ENCODE data around the gene CASKIN2.
A peak's percentile ranks its signal among the peaks of the same experiment; 100 is the strongest.

CASKIN2 gene

DNA sequence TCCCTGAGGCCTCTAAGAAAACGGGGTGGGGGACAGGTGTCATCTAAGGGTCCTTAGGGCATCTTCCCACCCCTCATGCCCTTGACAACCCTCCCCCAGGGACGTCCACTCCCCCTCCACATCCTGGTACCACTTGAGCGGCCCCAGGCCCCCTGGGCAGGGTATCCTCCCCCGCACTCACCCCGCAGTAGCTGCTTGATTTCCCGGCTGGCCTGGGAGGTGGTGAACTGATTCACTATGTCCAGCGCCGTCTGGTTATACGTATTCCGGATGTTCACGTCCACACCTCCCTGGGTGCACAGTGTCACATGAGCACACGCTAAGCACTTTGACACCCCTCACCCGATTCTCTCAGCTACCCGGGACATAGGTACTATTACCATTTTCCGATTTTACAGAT is 9.7 kb downstream of the CASKIN2 start:
- POLR2A ChIA-PET: interaction anchor here (1.2 kb wide), 1 partner anchor 11 kb away, joined by 3 read pairs; the partner anchor contains the start of gene TSEN54

DNA sequence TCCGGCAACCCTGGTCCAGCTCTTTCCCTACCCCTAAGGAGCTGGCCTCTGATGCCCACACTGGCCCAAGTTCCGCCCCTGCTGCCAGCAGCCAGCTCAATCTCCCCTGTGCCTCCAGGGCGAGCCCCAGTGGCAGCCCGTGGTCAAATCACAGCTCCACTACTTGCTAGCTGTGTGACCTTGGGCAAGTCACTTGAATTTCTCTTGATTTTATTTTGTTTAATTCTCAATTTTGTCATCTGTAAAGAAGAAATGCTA is 10.3 kb downstream of the CASKIN2 start:
- TF ChIP-seq, protein P1, sequence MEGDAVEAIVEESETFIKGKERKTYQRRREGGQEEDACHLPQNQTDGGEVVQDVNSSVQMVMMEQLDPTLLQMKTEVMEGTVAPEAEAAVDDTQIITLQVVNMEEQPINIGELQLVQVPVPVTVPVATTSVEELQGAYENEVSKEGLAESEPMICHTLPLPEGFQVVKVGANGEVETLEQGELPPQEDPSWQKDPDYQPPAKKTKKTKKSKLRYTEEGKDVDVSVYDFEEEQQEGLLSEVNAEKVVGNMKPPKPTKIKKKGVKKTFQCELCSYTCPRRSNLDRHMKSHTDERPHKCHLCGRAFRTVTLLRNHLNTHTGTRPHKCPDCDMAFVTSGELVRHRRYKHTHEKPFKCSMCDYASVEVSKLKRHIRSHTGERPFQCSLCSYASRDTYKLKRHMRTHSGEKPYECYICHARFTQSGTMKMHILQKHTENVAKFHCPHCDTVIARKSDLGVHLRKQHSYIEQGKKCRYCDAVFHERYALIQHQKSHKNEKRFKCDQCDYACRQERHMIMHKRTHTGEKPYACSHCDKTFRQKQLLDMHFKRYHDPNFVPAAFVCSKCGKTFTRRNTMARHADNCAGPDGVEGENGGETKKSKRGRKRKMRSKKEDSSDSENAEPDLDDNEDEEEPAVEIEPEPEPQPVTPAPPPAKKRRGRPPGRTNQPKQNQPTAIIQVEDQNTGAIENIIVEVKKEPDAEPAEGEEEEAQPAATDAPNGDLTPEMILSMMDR (IDR thresholded peaks at IDR 0.05; ENCODE audit: insufficient read depth, low read length, missing control alignments): no peak
- POLR2A ChIA-PET: no interaction called here
- CTCF ChIA-PET: interaction anchor here (1.5 to 3.9 kb wide), 3 partner anchors 9 to 243 kb away, joined by 3 to 15 read pairs (median 8); no protein-coding TSS in a partner anchor
- no peak overlapping the region for H3K4me3 ChIP-seq (ENCODE audit: low read depth, low read length)
- DNase-seq (ENCODE audit: low read depth, low spot score): no peak

More for the DNA sequence above, 9.7 kb downstream of the CASKIN2 start:
- CTCF ChIA-PET: interaction anchor here (1.5 to 3.9 kb wide), 3 partner anchors 9 to 242 kb away, joined by 3 to 15 read pairs (median 8); no protein-coding TSS in a partner anchor
- no peak for DNase-seq (ENCODE audit: low read depth, low spot score)
- H3K4me3 ChIP-seq (ENCODE audit: low read depth, low read length): no peak overlapping the region
- TF ChIP-seq, protein P1 (IDR thresholded peaks at IDR 0.05; ENCODE audit: insufficient read depth, low read length, missing control alignments): no peak

- CTCF ChIA-PET: interaction anchor here (0.9 to 3.9 kb wide), 7 partner anchors 9 to 243 kb away, joined by 3 to 15 read pairs (median 3); partner anchors contain the start of gene TSEN54
- no peak for DNase-seq (ENCODE audit: low read depth, low spot score)
- H3K4me3 ChIP-seq (ENCODE audit: low read depth, low read length): no peak overlapping the region
- POLR2A ChIA-PET: no interaction called here
- TF ChIP-seq, protein P1 (IDR thresholded peaks at IDR 0.05; ENCODE audit: insufficient read depth, low read length, missing control alignments): peak; percentile 61
Observed at GRCh38 chr17:75504347-75505151, 10.8 kb downstream of the CASKIN2 start.

DNA sequence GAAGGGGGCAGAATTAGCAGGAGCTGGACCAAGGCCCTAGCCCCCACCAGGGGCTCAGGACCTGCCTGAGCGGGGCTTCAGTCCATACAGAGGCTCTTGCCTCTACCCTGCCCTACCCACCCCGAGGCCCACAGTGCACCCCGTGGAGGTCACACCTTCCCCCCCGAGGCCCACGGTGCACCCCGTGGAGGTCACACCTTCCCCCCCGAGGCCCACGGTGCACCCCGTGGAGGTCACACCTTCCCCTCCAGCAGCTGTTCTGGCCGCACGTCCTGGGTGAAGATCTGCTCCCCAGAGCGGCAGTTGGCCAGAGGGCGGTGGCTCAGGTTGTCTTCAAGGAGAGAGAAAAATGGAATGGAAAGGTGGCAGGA is 11.4 kb downstream of the CASKIN2 start:
- TF ChIP-seq, protein P1 (IDR thresholded peaks at IDR 0.05; ENCODE audit: insufficient read depth, low read length, missing control alignments): no peak
- no peak for DNase-seq (ENCODE audit: low read depth, low spot score)
- POLR2A ChIA-PET: no interaction called here
- CTCF ChIA-PET: interaction anchor here (0.9 to 3.9 kb wide), 8 partner anchors 9 to 244 kb away, joined by 3 to 15 read pairs (median 3); partner anchors contain the start of gene TSEN54
- no peak overlapping the region for H3K4me3 ChIP-seq (ENCODE audit: low read depth, low read length)

DNA sequence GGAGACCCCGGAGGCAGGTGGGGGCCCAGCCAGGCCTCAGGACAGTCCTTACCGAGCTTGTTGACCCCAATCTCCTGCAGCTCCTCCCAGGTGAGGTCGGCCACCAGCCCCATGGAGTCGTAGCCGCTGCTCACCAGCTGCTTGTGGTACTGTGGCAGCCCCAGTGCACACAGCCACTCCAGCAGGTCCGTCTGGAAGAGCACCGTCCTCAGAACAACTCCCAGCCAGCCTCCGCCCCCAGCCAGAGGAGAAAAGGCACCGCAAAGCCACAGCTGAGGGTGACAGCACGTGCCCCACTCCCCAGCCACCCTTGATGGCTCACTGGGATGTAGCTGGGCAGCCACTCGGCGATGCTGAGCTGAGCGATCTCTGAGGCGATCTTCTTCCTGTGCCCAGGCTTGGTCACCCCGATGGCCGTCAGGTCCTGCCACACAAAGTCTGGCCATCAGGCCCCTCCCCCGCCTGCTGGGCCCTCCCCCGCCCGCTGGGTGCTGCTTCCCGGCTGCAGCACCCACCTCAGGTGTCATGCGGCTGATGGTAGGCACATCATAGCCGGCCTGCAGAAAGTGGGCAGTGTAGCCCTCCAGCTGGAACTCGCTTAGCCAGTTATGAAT is 11.9 kb downstream of the CASKIN2 start:
- CTCF ChIA-PET: interaction anchor here (0.7 to 3.9 kb wide), 10 partner anchors 9 to 244 kb away, joined by 3 to 15 read pairs (median 3); partner anchors contain the start of gene TSEN54
- POLR2A ChIA-PET: no interaction called here
- H3K4me3 ChIP-seq (ENCODE audit: low read depth, low read length): no peak overlapping the region
- TF ChIP-seq, protein P1 (IDR thresholded peaks at IDR 0.05; ENCODE audit: insufficient read depth, low read length, missing control alignments): no peak
- no peak for DNase-seq (ENCODE audit: low read depth, low spot score)

DNA sequence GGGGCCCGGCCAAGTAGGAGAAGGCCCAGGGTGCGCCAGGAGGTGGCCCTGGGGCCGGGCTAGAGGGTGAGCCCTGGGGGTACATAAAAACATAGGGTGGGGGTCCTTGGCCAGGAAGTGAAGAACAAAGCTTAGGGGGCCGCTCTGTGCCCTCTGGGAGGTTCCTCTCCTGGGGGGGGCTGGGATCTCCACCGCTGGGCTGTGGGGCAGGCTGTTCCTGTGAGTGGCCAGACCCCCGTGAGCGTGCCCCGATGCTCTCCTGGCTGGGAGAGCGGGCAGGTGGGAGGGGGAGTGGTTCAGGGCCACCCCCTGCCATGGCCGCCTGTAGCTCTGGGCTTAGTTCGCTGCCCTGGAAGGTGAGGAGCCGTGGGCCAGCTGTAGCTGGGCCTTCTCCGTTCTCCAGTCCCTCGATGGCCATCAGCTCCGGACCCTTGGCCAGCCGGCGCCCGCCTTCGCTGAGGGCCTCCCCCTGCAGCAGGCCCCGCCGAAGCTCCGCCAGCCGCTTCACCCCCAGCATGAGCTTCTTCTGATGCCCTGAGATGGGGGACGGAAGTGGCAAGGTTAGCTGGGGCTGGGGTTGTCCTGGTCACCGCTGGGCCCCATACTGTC is 12.5 kb downstream of the CASKIN2 start:
- CTCF ChIA-PET: interaction anchor here (0.7 to 3.9 kb wide), 9 partner anchors 8 to 245 kb away, joined by 3 to 15 read pairs (median 3); partner anchors contain the start of gene TSEN54
- DNase-seq (ENCODE audit: low read depth, low spot score): no peak
- TF ChIP-seq, protein P1 (IDR thresholded peaks at IDR 0.05; ENCODE audit: insufficient read depth, low read length, missing control alignments): no peak
- H3K4me3 ChIP-seq (ENCODE audit: low read depth, low read length): no peak overlapping the region
- POLR2A ChIA-PET: no interaction called here
